ENCODE measurements around the gene LDLR. TPM values are rescaled to one million over a fixed set of nuclear protein-coding genes. Genes with fewer than 3 reads are reported as not detected.
"Not testable (repeated sequence)": the region's sequence is repeated elsewhere in the genome, so short reads cannot be mapped to it uniquely, and the experiment has no call there.

The LDLR gene
- polyA plus RNA-seq, 1 experiment, result 49.6 TPM

GRCh38 chr19:11111771-11112144 is 22.5 kb downstream of the LDLR start:
- ChIA-PET POLR2A (no interaction called here), CTCF (no interaction called here)
- Histone ChIP-seq H3K27me3 (ENCODE audit: control insufficient read depth, insufficient read depth, low read length) (no peaks in the 10 kb centered on the region), H3K9me3 (ENCODE audit: control insufficient read depth, insufficient read depth, low read length) (no peaks in the 10 kb centered on the region), H3K27ac (ENCODE audit: low read depth, low read length) (no peak overlapping the region), H3K4me3 (ENCODE audit: low read depth, low read length) (no peak overlapping the region)
- no peak for DNase-seq (ENCODE audit: low read depth, low spot score)
- no peak for TF ChIP-seq CTCF (IDR thresholded peaks at IDR 0.05; ENCODE audit: low read depth, low read length)

GRCh38 chr19:11113140-11113708 is 24.0 kb downstream of the LDLR start:
- Histone ChIP-seq H3K27me3 (ENCODE audit: control insufficient read depth, insufficient read depth, low read length) (no peaks in the 10 kb centered on the region), H3K9me3 (ENCODE audit: control insufficient read depth, insufficient read depth, low read length) (no peaks in the 10 kb centered on the region), H3K27ac (ENCODE audit: low read depth, low read length) (no peak overlapping the region), H3K4me3 (ENCODE audit: low read depth, low read length) (no peak overlapping the region)
- no peak for DNase-seq (ENCODE audit: low read depth, low spot score)
- TF ChIP-seq CTCF (IDR thresholded peaks at IDR 0.05; ENCODE audit: low read depth, low read length), result no peak
- POLR2A ChIA-PET, result interaction anchor here (0.6 kb wide), 1 partner anchor 34 kb away, joined by 4 read pairs; no protein-coding TSS in a partner anchor
- CTCF ChIA-PET, result no interaction called here

GRCh38 chr19:11115042-11115441 is 25.8 kb downstream of the LDLR start:
- TF ChIP-seq CTCF (IDR thresholded peaks at IDR 0.05; ENCODE audit: low read depth, low read length), result no peak
- ChIA-PET CTCF (interaction anchor here (2.4 kb wide), 1 partner anchor 11 kb away, joined by 10 read pairs; no protein-coding TSS in a partner anchor), POLR2A (no interaction called here)
- H3K27me3 ChIP-seq (ENCODE audit: control insufficient read depth, insufficient read depth, low read length), result no peaks in the 10 kb centered on the region
- no peaks in the 10 kb centered on the region for H3K9me3 ChIP-seq (ENCODE audit: control insufficient read depth, insufficient read depth, low read length)
- no peak overlapping the region for H3K4me3 ChIP-seq (ENCODE audit: low read depth, low read length)
- no peak for DNase-seq (ENCODE audit: low read depth, low spot score)
- no peak overlapping the region for H3K27ac ChIP-seq (ENCODE audit: low read depth, low read length)

- Histone ChIP-seq H3K9me3 (ENCODE audit: control insufficient read depth, insufficient read depth, low read length) (no peaks in the 10 kb centered on the region; the same call in 1 of the 2 replicates), H3K27ac (ENCODE audit: low read depth, low read length) (no peak overlapping the region), H3K27me3 (ENCODE audit: control insufficient read depth, insufficient read depth, low read length) (no peaks in the 10 kb centered on the region), H3K4me3 (ENCODE audit: low read depth, low read length) (no peak overlapping the region)
- ChIA-PET POLR2A (no interaction called here), CTCF (interaction anchor here (2.4 kb wide), 1 partner anchor 10 kb away, joined by 10 read pairs; no protein-coding TSS in a partner anchor)
- DNase-seq (ENCODE audit: low read depth, low spot score), result no peak
- TF ChIP-seq CTCF (IDR thresholded peaks at IDR 0.05; ENCODE audit: low read depth, low read length), result no peak
Observed at GRCh38 chr19:11115895-11116446, 26.7 kb downstream of the LDLR start.

- Histone ChIP-seq H3K9me3 (ENCODE audit: control insufficient read depth, insufficient read depth, low read length) (no peaks in the 10 kb centered on the region; the same call in 1 of the 2 replicates), H3K27me3 (ENCODE audit: control insufficient read depth, insufficient read depth, low read length) (no peaks in the 10 kb centered on the region), H3K4me3 (ENCODE audit: low read depth, low read length) (no peak overlapping the region), H3K27ac (ENCODE audit: low read depth, low read length) (no peak overlapping the region)
- ChIA-PET POLR2A (no interaction called here), CTCF (interaction anchor here (2.4 kb wide), 1 partner anchor 10 kb away, joined by 10 read pairs; no protein-coding TSS in a partner anchor)
- TF ChIP-seq CTCF (IDR thresholded peaks at IDR 0.05; ENCODE audit: low read depth, low read length), result no peak
- DNase-seq (ENCODE audit: low read depth, low spot score), result no peak
Observed at GRCh38 chr19:11116507-11116906, 27.2 kb downstream of the LDLR start.

- H3K27me3 ChIP-seq (ENCODE audit: control insufficient read depth, insufficient read depth, low read length); H3K4me3 ChIP-seq (ENCODE audit: low read depth, low read length); DNase-seq (ENCODE audit: low read depth, low spot score); H3K27ac ChIP-seq (ENCODE audit: low read depth, low read length); POLR2A ChIA-PET; H3K9me3 ChIP-seq (ENCODE audit: control insufficient read depth, insufficient read depth, low read length): not testable (repeated sequence)
- CTCF ChIA-PET, result interaction anchor here (0.6 kb wide), 1 partner anchor 134 kb away, joined by 5 read pairs; no protein-coding TSS in a partner anchor
Observed at GRCh38 chr19:11121963-11122362, 32.7 kb downstream of the LDLR start.
